ENCODE measurements around the gene FN1.

DNA sequence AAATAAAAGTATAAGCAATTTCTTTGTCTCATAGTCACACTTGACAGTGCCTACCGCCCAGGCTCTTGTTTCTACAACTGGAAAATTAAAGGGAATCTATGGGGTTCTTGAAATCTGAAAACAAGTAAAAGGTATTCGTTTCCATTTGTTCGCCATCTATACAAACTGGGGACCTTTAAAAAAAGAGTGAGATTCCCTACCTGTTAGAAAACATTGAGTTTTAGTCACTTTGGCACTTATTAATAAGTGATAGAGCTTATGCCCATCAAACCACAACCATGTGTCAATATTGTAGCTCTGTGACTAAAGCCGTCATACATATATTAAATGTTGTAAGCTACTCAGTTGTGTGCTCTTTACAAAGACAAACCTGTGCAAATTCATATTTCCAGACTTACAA is 13.2 kb downstream of the FN1 start:
- TF ChIP-seq CTCF (IDR thresholded peaks at IDR 0.05) (no peak), POLR2AphosphoS5 (IDR thresholded peaks at IDR 0.05) (no peak), EP300 (IDR thresholded peaks at IDR 0.05) (no peak)
